Endometrium (tissue), 2 donors: ENCODE data around the gene FHIT.
"Not testable (repeated sequence)": the region's sequence is repeated elsewhere in the genome, so short reads cannot be mapped to it uniquely, and the experiment has no call there.

Experiments
- FAIRE-seq: peaks from 2 replicates; lab custom pipeline; 2012; peaks lifted over from hg19 to GRCh38; lab: Jason Lieb, UNC
- donor health status: control.
- donor health status: control.

Gene FHIT

DNA sequence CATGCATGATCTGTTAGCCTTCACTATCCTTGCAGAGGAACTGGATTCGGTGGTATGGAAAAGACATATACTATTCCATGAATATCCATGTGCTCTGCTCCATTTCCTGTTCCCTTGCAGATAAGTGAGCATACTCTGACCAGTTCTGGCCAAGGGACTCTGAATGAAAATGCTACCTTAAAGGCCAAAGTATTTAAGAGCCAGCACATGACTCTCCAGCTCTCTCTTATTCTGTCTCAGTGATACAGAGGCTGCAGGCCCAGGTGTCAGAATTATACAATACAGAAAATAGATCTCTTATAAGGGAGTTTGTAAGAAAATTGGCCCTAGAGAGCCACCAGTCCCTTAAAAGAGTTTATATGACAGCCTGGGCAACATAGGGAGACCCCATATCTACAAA is 1421.7 kb downstream of the FHIT start:
- FAIRE-seq = no peak

DNA sequence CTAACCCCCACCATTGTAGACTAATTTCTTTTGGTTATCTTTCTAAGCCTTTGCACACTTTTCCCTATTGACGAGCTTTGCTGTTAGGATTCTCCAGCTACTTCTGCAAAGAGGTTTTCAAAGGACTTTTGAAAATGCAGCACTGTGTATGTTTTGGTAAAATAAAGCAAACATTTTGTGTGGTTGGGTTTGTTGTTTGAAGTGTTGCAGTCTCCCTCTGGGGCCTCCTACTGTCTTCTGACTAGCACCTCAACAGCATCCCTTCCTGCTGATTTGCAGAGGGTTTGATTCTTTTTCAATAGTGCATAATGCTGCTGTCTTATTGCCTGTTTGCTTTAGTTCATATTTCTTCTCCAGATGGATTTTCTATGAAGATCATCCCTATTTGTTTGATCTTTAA is 1426.4 kb downstream of the FHIT start:
- FAIRE-seq = no peak

DNA sequence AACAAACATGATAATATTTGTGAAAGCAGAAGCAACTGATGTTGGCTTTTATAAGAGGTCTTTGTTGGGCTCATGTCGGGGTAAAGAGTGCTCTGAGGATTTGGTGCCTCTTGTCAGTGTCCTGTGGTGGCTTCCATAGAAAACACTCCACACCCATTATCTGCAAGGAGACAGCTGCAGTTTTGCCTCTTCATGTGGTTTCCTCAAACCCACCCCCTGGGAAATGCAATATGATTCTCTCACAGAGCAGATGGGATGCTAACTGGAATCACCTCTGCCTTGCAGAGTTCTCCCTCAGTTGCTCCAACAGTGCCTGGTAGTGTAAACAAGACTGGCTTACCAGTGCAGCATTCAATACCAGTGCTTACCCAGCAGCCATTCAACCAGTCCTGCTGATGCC is 1430.0 kb downstream of the FHIT start:
- FAIRE-seq = no peak

DNA sequence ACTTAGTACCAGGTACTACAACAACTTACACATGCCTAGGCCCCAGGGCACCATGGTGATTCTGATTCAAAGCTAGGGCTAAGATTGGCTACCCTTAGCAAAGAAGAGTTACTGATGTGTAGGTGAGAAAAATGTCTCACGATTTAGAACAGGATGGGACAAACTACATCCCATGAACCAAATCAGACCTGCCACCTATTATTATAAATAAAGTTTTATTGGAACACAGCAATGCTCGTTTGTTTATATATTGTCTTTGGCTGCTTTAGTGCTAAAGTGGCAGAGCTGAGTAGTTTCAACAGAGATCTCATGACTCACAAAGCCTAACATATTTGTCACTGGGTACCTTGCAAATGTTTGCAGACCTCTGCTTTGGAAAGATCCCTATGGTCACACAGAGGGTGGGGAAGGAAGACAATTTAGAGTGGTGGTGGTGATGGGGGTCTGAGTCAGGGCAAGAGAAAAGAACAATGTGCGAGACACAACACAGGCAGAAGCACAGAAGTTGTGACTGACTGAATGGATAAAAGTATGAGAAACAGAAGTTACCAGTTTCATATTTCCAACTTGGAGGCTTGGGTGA is 1430.8 kb downstream of the FHIT start:
- FAIRE-seq = no peak

- no peak for FAIRE-seq
Observed at GRCh38 chr3:59818919-59819300, 1432.3 kb downstream of the FHIT start.

DNA sequence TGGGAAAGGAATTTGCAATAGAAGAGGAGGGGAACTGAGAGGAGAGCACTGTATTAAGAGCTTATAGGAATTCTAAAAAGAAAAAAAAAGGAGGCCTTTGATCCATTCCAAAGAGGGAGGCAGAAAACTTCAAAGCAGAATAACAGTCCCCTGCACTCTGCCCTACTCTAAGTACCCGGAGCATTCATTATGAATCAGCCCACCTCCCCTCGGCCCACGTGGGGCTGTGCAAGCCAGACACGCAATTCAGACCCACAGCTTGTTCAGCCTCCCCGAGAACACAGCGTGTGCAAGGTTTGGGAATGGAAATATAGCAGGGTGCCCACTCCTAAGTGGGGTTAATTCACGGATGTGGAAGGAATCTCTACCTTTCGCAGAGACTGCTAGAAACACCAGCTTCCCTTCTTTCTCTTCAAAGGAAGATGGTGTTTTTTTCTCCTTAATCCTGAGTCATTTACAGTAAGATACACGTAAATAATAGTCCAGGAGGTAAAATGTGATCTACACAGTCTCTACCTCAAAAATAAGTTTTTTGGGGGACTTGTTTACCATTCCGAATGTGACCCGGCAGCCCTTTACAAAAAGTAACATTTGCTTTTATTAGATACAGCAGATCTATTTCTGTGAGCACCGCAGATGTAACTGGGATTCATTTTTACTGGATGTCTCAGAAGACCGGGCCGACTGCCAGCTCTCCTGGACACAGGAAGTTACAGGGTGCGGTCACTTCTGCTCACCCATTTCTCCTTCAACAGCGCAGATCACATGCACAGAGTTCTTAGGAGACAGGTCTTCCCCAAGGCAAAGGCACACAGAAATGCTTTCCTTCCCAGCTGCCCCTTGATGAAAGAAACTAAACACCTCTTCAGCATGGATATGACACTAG is 1433.0 kb downstream of the FHIT start:
- FAIRE-seq = no peak

GRCh38 chr3:59817511-59817910 is 1433.7 kb downstream of the FHIT start:
- no peak for FAIRE-seq

DNA sequence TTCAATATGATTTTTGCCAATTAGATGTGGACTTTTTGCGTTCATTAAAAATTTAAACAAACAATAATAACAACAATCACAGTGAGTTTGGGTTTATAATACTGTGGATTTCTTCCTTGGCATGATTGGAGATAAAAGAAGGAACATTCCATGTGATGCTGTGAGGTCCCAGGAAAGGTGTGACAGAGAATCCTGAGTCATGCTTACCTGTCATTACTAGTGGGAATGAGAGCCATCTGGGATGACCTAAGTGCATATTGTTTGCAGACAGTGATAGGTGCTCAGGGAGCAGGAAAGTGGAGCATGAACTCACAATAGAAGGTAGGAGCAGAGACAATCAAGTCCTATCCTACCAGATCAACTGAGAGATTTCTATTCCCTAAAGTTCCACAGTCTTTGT is 1434.9 kb downstream of the FHIT start:
- no peak for FAIRE-seq

DNA sequence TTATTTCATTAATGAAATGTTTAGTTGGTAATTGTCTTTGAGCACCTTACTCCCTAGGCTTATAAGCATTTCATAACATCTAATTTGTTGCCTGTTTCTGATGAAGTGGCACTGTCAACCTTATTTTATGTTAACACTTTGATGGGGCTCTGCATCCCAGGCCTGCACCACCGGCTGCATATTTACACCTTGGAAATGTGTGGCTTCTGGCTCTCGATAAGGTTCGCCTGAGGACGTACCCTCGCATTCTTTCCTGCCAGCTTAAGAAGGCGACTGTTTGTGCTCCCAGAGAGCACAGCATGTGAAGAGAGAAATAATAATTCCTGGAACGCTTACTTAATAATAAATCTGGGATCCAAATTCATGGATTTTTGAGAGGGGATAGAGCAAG is 1438.1 kb downstream of the FHIT start:
- FAIRE-seq = no peak

- no peak for FAIRE-seq
Observed at GRCh38 chr3:59812237-59813147, 1438.8 kb downstream of the FHIT start.

GRCh38 chr3:59811160-59811559 is 1440.1 kb downstream of the FHIT start:
- FAIRE-seq = no peak

- FAIRE-seq = no peak
Observed at GRCh38 chr3:59810606-59811005, 1440.6 kb downstream of the FHIT start.

- no peak for FAIRE-seq
Observed at GRCh38 chr3:59809710-59810444, 1441.4 kb downstream of the FHIT start.

DNA sequence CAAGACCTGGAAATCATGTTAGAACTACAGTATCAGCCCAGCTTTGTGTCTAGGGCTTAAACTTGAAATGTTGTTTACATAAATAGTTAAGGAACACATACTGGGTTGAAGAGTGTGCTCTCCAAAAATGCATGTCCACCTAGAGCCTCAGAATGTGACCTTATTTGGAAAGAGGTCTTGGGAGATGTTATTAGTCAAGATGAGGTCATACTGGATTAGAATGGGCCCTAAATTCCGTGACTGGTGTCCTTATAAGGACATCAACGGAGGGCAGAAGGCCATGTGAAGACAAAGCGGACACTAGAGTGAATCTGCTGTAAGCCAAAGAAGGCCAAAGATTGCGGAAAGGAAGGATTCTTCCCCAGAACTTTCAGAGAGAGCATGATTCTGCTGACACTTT is 1442.2 kb downstream of the FHIT start:
- FAIRE-seq = no peak

DNA sequence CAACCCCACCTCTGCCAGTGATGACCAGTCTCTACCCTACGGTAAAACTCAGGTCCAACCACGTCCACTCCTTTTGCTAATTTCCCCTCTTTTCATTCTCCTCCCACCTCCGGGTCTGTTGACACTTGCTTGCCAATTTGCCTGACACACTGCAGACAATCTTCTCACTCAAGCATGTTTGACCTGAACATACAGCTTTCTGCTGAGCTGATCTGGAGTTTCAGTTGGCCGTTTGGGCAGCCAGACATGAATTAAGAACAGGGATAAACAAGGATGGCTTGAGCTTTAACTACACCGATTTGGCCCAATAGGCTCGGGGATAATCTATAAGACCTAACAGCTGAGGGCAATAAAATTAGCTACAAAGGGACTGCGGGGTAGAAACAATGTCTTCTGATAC is 1442.8 kb downstream of the FHIT start:
- FAIRE-seq = no peak

DNA sequence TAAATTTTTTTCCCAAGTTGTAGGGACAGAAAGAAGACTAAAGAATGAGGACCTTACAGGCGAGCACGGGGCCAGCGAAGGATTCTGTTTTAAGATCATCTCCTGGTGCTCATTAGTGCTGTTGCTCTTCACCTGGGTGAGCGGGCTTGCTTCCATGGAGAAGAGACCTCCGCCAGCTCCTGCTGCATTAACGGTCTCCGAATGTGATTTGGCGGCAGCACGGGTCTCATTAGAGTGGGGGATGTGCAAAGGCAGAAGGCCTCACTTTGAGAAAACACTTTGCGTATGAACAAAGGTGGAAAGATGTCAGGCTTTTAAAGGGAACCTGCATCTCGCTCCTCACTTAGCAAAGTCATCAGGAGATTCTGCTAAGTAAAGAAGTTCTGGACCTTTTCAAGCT is 1448.0 kb downstream of the FHIT start:
- FAIRE-seq = no peak

GRCh38 chr3:59802453-59802852 is 1448.8 kb downstream of the FHIT start:
- not testable (repeated sequence) for FAIRE-seq

DNA sequence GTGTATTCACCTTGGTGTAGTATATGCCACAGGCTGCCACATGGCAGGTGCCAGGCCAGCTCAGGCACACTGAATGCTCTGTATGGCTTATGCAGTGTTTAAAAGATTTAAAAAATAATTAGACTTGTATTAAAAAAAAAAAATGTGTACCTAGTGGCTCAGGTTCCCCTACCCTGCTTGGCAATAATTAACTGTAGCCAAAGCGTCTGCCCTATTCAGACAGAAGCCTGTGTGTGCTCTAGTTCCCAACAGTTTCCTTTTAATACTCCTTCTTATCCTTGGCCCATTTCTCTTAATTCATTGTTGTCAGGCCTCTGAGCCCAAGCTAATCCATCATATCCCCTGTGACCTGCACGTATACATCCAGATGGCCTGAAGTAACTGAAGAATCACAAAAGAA is 1449.2 kb downstream of the FHIT start:
- FAIRE-seq = no peak

GRCh38 chr3:59800481-59800880 is 1450.8 kb downstream of the FHIT start:
- FAIRE-seq = no peak

DNA sequence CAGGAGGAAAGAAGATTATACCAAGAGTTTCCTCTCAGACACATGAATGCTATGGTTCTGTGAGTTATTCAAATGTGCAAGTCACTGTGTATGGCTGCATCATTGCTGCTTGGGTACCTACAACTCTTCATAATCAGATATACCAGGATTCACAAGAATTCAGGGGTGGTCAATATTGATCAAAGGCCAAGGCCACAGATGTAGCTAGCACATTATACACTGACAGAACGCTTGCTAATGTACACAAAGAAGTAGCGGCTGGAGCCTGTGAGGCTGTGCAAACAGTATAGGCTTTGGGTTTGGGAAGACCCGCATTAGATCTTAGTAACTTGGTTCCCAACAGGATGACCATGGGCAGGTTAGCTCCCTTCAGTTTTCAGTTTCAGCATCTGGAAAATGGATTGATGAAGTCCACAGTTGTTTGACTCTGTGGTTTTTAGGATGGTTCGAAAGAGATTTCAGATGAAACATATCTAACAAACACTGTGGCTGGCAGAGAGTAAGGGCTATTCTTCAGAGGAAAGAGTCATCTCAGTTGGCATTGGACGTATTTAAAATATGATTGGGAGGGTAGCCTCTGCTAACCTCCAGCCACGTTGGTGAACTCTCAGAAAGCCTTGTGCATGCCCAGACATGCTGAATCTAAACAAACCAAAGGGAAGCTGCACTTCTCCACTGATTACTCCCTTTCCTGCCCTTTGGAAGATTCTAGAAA is 1452.7 kb downstream of the FHIT start:
- FAIRE-seq = no peak

DNA sequence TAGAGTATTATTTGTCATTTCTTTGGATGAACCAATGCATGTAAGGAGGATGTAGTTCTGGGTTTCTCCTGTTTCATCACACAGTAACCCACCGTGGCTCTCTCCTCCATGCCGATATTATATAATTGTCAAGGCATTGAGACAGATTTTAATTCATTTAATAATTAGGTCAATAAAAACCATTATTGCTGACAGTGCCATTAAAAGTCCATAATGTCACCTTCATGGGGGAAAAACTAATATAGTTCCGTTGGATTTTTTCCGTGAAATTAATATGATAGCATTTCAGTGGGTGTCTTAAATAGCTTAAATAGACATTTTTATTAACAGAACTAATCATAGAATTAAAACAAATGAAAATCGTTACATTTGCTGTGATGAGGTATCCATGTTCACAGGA is 1453.7 kb downstream of the FHIT start:
- FAIRE-seq = no peak

DNA sequence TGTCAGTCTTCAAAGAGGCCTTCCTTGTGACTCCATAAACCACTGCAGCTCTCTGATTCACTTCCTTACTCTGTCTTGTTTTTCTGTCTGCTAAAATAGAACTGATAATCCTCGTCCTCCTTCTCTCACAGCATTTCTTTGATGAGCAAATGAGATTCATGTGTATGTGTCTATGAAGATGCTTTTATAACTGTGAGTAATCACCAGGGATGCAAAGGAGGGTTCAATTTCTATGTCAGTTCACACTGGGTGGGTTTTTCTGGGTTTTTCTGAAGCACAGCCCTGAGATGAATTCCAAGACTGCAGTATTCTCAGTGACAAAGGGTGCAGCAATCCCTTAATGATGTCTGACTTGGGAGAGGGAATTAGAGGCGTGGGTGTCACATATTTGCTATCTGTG is 1454.8 kb downstream of the FHIT start:
- FAIRE-seq = no peak
